NCI-H2029 (cell line): ENCODE results near the gene GPR37.

ENCODE experiments used
- DNase-seq: peaks from one replicate; lab custom pipeline; 2025; lab: John Stamatoyannopoulos, UW

The GPR37 gene, protein sequence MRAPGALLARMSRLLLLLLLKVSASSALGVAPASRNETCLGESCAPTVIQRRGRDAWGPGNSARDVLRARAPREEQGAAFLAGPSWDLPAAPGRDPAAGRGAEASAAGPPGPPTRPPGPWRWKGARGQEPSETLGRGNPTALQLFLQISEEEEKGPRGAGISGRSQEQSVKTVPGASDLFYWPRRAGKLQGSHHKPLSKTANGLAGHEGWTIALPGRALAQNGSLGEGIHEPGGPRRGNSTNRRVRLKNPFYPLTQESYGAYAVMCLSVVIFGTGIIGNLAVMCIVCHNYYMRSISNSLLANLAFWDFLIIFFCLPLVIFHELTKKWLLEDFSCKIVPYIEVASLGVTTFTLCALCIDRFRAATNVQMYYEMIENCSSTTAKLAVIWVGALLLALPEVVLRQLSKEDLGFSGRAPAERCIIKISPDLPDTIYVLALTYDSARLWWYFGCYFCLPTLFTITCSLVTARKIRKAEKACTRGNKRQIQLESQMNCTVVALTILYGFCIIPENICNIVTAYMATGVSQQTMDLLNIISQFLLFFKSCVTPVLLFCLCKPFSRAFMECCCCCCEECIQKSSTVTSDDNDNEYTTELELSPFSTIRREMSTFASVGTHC

GRCh38 chr7:124765401-124766352 is at the start of gene GPR37:
Gene GPR37 (minus strand): TSS chr7:124765792. CDS start chr7:124764976, 816 bp downstream.
- peak; percentile 73 for DNase-seq

DNA sequence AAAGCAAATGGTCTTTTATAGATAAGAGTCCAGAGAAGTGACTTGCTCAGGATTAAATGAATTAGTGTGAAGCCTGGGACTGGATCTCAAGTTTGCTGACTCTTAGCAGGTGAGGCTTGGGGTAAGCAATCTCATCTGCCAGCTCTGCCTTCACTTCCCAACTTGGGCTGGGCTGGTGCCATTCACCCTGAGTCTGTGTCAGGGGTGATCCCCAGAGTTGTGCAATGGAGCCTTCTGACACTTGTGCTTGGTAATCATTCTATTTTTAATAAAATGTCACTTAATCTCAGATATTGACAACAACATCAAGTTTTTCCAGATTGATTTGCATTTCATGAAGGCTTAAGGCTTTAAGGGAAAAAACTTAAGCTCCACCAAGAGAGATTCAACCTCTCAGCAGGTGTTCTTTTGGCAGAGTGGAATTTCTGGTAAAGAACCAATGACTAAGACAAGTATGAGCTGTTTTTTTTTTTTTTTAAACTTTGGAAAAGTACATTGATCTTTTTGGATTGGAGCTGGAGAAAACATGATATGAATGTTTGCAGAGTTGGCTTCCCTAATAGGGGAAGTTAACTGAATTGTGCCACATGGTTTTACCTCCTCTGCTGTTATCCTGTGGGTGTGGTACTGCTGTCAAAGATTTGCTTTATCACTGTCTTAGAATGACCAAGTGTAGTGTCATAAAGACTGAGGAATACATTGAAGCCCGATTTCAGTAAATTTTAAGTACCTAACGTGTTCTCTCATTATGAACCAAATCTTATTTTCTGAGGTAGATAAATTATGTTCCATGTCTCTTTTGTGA is 48.6 kb upstream of the GPR37 start:
- DNase-seq, result no peak

GRCh38 chr7:124812764-124813163 is 47.2 kb upstream of the GPR37 start:
- DNase-seq, result no peak

- no peak for DNase-seq
These were observed 45.7 kb upstream of the GPR37 start for GRCh38 chr7:124811341-124811740.

GRCh38 chr7:124810605-124811004 is 45.0 kb upstream of the GPR37 start:
- no peak for DNase-seq

DNA sequence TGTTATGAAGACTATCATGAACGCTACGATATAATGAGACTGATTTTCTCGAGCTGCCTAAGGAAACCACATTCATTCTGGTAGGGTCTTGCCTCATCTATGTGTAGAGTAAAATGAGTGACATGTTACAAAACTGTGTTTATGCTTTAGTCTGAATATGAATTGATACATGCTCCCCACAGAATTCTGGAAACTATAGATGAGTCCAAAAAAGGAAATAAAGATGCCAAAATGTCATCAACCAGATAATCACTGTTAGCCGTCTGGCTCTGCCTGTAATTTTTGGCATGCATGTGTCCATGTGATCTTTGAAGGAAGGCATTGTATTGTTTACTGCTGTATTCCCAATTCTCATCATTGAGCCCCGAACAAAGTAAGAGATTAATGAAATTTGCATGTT is 42.6 kb upstream of the GPR37 start:
- DNase-seq, result no peak

- no peak for DNase-seq
These were observed 35.8 kb upstream of the GPR37 start for GRCh38 chr7:124801330-124801895.

- no peak for DNase-seq
These were observed 34.8 kb upstream of the GPR37 start for GRCh38 chr7:124800386-124800785.

- no peak for DNase-seq
These were observed 33.9 kb upstream of the GPR37 start for GRCh38 chr7:124799448-124799847.

DNA sequence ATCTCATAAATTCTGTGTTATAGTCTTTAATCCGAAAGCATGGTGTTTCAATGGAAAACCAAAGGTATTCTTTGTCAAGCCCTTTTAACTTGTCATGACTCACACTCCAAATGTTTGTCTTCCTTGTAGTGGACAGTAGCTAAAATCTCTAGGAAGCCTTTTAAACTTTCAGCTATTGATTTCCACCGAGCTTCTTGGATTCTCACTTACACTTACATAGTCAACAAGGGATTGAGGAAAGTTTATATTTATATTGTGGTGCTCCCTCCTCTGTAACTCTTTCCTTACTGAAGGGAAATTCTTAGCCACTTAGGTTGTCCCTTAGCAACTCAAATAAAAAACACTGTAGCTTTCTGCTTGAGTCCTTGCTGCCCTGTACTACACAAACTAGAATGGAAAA is 31.2 kb upstream of the GPR37 start:
- DNase-seq, result no peak

DNA sequence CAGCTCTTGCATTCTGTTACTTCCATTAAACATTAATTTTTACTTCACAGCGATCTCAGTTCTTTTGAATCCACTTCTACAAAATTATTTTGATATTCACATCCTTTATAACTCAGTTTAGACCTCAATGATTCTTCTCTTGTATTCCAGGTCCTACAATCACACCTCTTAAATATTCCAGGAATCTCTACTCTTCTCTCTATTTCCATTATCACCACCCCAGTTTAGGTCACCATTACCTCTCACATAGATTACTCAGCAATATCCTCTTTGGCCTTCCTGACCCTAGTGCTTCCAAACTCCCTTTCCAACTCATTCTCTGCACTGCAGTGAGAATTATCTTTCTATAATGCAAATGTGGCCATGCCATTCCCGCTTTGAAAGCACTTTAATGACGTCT is 27.1 kb upstream of the GPR37 start:
- DNase-seq, result no peak

DNA sequence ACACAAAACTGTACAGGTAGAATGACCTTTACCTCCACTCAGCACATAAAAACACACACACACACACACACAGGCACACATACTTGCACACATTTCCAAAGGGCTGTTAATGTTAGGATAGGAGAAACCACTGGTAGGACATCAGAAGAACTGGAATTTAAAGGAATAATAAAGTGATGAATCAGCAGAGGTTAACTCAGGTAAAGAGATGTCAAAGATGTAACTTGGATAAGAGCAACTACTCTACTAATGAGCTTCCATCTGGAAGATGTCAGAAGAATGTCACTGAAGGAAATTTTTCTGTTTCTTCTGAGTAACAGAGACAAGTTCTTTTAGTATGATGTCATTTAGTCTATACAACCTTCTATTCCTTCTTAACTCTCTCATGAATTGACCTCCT is 26.4 kb upstream of the GPR37 start:
- DNase-seq, result no peak

- no peak for DNase-seq
These were observed 25.8 kb upstream of the GPR37 start for GRCh38 chr7:124791426-124791825.

GRCh38 chr7:124790645-124791044 is 25.1 kb upstream of the GPR37 start:
- no peak for DNase-seq

DNA sequence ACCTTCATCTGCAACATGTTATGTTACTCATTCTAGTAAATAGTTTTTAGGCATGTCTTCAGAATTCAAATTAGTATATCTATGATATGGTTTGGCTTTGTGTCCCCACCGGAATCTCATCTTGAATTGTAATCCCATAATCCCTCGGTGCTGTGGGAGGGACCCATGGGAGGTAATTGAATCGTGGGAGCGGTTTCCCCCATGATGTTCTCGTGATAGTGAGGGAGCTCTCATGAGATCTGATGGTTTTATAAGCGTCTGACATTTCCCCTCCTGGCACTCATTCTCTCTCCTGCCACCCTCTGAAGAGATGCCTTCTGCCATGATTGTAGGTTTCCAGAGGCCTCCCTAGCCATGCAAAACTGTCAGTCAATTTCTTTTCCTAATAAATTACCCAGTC is 20.4 kb upstream of the GPR37 start:
- DNase-seq, result no peak

DNA sequence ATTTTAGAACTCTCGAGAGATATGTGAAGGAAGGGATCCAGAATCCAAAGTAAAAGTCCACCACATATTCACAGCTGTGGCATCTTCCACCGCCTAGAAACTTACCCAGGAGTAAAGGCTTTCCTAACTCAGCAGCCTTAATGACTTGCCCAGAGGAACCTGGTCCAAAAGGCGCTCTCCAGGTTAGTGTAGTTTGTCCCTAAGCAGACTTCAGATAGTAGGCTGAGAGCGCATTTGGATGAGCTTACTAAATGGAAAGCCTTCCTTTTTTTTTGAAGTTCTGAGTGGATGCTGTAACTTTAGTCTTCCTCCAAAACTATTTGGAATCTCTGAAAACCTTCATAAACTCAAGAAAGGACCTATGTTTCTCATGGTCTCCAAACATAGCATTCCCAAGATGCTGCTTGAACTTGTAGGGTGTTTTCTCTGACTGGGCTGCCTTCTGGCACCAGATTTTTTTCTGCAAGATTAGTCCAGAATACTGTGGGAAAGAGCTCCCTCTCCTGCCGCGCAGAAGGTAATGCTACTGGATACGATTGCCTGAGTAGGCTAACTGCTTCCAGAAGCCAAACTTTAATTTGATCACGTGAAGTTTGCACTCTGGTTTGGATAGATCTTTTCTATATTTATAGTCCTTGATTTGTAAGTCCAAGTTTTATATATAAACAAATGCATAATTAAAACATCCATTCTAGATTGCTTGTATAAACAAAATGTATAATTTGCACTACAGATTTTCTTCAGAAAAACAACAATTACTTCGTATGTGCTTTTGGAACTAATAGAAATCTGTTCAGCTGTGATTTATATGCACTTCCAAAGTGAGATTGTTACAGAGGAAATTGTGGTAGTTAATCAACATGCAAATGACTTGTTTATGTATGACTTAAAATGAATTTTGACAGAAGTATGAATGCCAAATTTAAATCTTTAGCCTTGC is 19.6 kb upstream of the GPR37 start:
- peak; percentile 41 for DNase-seq

DNA sequence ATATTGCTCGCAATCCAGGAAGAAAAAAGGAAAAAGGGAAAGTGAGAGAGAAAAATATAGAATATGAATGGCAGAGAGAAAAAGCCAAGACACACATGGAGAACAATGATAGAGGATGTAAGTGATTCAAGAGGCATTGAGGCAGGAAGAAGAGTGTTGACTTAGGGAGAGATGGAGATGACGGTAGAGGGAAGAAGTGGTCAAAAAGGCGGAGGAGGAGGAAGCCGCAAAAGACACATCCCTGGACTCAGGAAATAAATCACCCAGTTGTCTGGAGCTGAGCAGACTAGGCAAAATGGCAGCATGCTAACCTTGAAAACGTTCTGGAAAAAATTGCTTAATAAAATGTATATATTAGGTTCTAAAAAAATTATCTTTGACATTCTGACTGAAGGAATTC is 17.7 kb upstream of the GPR37 start:
- DNase-seq, result no peak

DNA sequence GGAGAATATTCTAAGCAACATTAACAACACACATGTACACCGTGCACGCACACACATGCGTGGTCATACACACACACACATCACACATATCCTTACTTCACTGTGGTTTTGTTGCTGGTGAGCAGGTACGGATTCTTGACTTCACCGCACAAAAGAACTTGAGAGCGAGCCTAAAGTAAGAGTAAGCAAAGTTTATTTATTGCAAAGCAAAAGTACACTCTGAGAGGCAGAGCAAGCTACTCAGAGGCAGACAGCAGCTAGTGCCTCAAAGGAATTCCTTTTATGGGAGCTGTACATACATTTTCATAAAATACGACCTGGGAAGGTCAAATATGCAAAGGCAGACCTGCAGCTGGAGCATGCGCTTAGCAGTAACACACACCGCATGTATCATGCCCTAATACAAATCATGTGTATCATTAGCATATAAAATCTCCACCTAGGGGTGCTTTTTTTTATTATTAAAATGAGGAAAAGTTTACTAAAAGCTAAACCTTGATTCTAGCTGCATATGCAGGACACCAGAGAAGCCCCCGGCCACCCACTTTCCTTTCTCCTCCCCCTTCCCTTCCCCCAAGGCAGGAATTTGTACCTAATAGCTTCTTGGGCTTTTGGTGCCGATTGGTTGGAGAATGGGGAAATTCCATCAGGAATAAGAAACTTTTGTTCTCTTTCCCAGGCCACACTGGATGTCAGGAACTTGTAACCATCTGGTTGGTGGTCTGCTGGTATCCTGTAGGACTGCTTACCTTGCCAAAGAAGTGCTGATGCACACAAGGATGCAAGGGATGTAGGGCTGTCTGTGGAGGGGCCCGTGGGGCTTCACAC is 16.5 kb upstream of the GPR37 start:
- no peak for DNase-seq

GRCh38 chr7:124781418-124781817 is 15.8 kb upstream of the GPR37 start:
- no peak for DNase-seq
